ENCODE results near the gene PIH1D1. TPM values are rescaled to one million over a fixed set of nuclear protein-coding genes. Genes with fewer than 3 reads are reported as not detected.

The PIH1D1 gene
- total and polyA plus RNA-seq, 12 donors = 15.7 to 60.0 (median 29.3) TPM

- no peaks in the 10 kb centered on the region for H3K27me3 ChIP-seq
- peaks cover 0 to 23% (median 6%) of the 10 kb centered on the region in 9 donors for H3K36me3 ChIP-seq
- intact Hi-C loops (cut with DNase I) = no loop called here
- ATAC-seq (no peak), DNase-seq (no peak)
- H3K4me3 ChIP-seq = no peak overlapping the region
- peaks cover 7 to 48% (median 31%) of the 10 kb centered on the region in 9 donors for H3K4me1 ChIP-seq
- TF ChIP-seq CTCF (IDR thresholded peaks at IDR 0.05) = no peak
- H3K9me3 ChIP-seq = no peaks in the 10 kb centered on the region
- 77 to 86% methylated on average over 8 of the region's 8 CpGs for WGBS, 2 donors
- H3K27ac ChIP-seq = peak overlapping the region in 4 of 10 donors; percentile 53 to 78 (median 64)
These were observed 19.0 kb upstream of the PIH1D1 start for GRCh38 chr19:49470615-49470978.

GRCh38 chr19:49469828-49470614, 18.4 kb upstream of the PIH1D1 start:
- Histone ChIP-seq H3K27me3 (no peaks in the 10 kb centered on the region), H3K27ac (peak overlapping the region in 9 of 10 donors; percentile 53 to 86 (median 78)), H3K9me3 (no peaks in the 10 kb centered on the region), H3K4me1 (peaks cover 7 to 46% (median 31%) of the 10 kb centered on the region in 9 donors), H3K36me3 (peaks cover 0 to 26% (median 7%) of the 10 kb centered on the region in 9 donors), H3K4me3 (no peak overlapping the region)
- 88% methylated on average over 25 of the region's 25 CpGs for WGBS, 2 donors
- intact Hi-C loops (cut with DNase I) = no loop called here
- ATAC-seq (no peak), DNase-seq (no peak)
- peak in 1 of 9 donors; percentile 37 for TF ChIP-seq CTCF (IDR thresholded peaks at IDR 0.05)

DNA sequence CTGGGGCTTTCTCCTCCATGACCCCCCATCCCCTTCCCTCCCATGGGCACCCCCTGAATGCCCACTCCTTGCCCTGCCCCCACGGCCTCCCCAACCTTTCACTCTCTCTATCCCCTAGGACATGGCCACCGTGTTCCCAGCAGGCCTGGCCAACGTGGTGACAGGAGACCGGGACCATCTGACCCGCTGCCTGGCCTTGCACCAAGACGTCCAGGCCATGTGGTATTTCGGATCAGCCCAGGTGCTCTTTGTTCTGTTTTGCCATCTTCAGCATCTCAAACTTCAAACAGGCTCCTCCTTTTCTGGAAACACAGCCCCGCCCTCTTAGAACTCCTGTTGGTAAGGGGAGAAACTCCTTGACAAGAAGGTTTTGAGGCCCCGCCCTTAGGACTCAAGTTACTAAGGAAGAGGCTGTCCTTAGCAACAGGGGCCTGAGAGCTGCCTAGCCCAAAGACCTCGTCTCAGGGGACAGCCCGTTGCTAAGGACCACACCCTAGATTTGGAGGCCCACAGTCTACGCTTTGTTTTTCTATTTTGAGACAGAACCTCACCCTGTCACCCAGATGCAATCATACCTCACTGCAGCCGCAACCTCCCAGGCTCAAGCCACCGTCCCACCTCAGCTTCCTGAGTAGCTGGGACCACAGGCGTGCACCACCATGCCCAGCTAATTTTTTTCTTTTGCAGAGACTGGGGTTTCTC, 17.3 kb upstream of the PIH1D1 start:
- ATAC-seq (peak; percentile 72 to 93 (median 88)), DNase-seq (peak; percentile 75 to 92)
- WGBS, 2 donors = 40 to 52% methylated on average over 15 of the region's 15 CpGs
- intact Hi-C loops (cut with DNase I) = no loop called here
- H3K36me3 ChIP-seq = peaks cover 0 to 37% (median 7%) of the 10 kb centered on the region in 9 donors
- no peak overlapping the region for H3K4me3 ChIP-seq
- no peak for TF ChIP-seq CTCF (IDR thresholded peaks at IDR 0.05)
- peaks cover 7 to 46% (median 30%) of the 10 kb centered on the region in 9 donors for H3K4me1 ChIP-seq
- peak overlapping the region; percentile 58 to 86 (median 76) for H3K27ac ChIP-seq
- no peaks in the 10 kb centered on the region for H3K27me3 ChIP-seq
- H3K9me3 ChIP-seq = no peaks in the 10 kb centered on the region

- no peak overlapping the region for H3K4me3 ChIP-seq
- peaks cover 6 to 39% (median 23%) of the 10 kb centered on the region in 9 donors for H3K4me1 ChIP-seq
- intact Hi-C loops (cut with DNase I) = no loop called here
- WGBS, 2 donors = 93 to 94% methylated on average over 19 of the region's 19 CpGs
- no peaks in the 10 kb centered on the region for H3K27me3 ChIP-seq
- ATAC-seq = peak in 1 of 8 donors; percentile 9
- no peak for DNase-seq
- TF ChIP-seq CTCF (IDR thresholded peaks at IDR 0.05) = no peak
- no peaks in the 10 kb centered on the region for H3K9me3 ChIP-seq
- peaks cover 0 to 39% (median 7%) of the 10 kb centered on the region in 9 donors for H3K36me3 ChIP-seq
- H3K27ac ChIP-seq = peak overlapping the region; percentile 58 to 86 (median 74)
These were observed 16.6 kb upstream of the PIH1D1 start for GRCh38 chr19:49468199-49468598.

Measured in heart right ventricle (tissue), 16 donors.